RWPE1 (cell line): ENCODE measurements around the gene SLX9.
A peak's percentile ranks its signal among the peaks of the same experiment; 100 is the strongest.

Experiments
- CTCF ChIA-PET: fragments of 350-600 bp; sonication (Branson Sonifier 250); formaldehyde crosslinking; extraction: SDS; loops from one replicate; lab custom pipeline; 2021; lab: Yijun Ruan, JAX
- POLR2A ChIA-PET: fragments of 400-600 bp; formaldehyde crosslinking; extraction: SDS; loops from one replicate; lab custom pipeline; 2020; ENCODE audit warnings: antibody characterized with exemption; ENCODE audit not compliant: low non-redundant PET; lab: Yijun Ruan, JAX
- DNase-seq: peaks from one replicate; pipeline ENCODE4 v3.0.0; 2012; ENCODE audit warnings: low spot score
- H3K27ac ChIP-seq: fragments of 450-650 bp; 2 replicates; pipeline ENCODE4 v1.5.1; 2017
- CTCF ChIP-seq: fragments of 450-650 bp; conservative IDR thresholded peaks from 2 replicates; pipeline ENCODE4 v1.5.1; 2017; ENCODE audit warnings: low read depth, mild to moderate bottlenecking

Gene SLX9

GRCh38 chr21:44982558-44983250 is 42.9 kb downstream of the SLX9 start:
- no peak for TF ChIP-seq CTCF
- H3K27ac ChIP-seq: peak overlapping the region; percentile 74
- POLR2A ChIA-PET: no interaction called here
- DNase-seq: peak; percentile 26
- CTCF ChIA-PET: no interaction called here

GRCh38 chr21:44983421-44984206 is 43.8 kb downstream of the SLX9 start:
- H3K27ac ChIP-seq: peak overlapping the region; percentile 74
- no peak for DNase-seq
- TF ChIP-seq CTCF: no peak
- ChIA-PET POLR2A (no interaction called here), CTCF (no interaction called here)

GRCh38 chr21:44984428-44984791 is 44.6 kb downstream of the SLX9 start:
- ChIA-PET POLR2A (no interaction called here), CTCF (interaction anchor here (0.7 to 1.3 kb wide), 2 partner anchors 35 to 153 kb away, joined by 3 read pairs; no protein-coding TSS in a partner anchor)
- DNase-seq: no peak
- TF ChIP-seq CTCF: no peak
- H3K27ac ChIP-seq: 0 out of 2 replicates have a peak overlapping the region, but pooled peaks have one; percentile 30

GRCh38 chr21:44984792-44985440 is 45.1 kb downstream of the SLX9 start:
- H3K27ac ChIP-seq: peak overlapping the region; percentile 30; the same call in 1 of the 2 replicates
- DNase-seq: no peak
- TF ChIP-seq CTCF: no peak
- POLR2A ChIA-PET: no interaction called here
- CTCF ChIA-PET: interaction anchor here (0.7 to 1.4 kb wide), 3 partner anchors 36 to 152 kb away, joined by 3 to 5 read pairs (median 3); no protein-coding TSS in a partner anchor

GRCh38 chr21:44985441-44986401 is 45.9 kb downstream of the SLX9 start:
- no peak for DNase-seq
- no peak for TF ChIP-seq CTCF
- POLR2A ChIA-PET: no interaction called here
- peak overlapping the region; percentile 30; the same call in 1 of the 2 replicates for H3K27ac ChIP-seq
- CTCF ChIA-PET: interaction anchor here (1.3 to 1.4 kb wide), 2 partner anchors 143 to 152 kb away, joined by 3 to 5 read pairs; no protein-coding TSS in a partner anchor
